ENCODE results near the gene TRMT10B. TPM values are rescaled to one million over a fixed set of nuclear protein-coding genes. Genes with fewer than 3 reads are reported as not detected.

The TRMT10B gene
- total and polyA plus RNA-seq, 2 of the 13 experiments (the other 11 are each of a cell fraction or from before 2014, with no cell fraction given): 3.1 to 3.9 TPM

- FAIRE-seq: peak; percentile 50
- H3K9ac ChIP-seq (ENCODE audit: insufficient read depth, low read depth, low read length): peak within 1 kb of the TSS; percentile 91
- H4K20me1 ChIP-seq (ENCODE audit: insufficient read depth, low read length): peaks cover 3% of the 10 kb centered on the region; the same call in 1 of the 2 replicates
- peak within 1 kb of the TSS; percentile 84 for H3K4me2 ChIP-seq (ENCODE audit: low read depth, low read length)
- 0% methylated on average over 13 of the region's 73 CpGs for WGBS (ENCODE audit: low lambda C conversion rate)
- ATAC-seq: peak; percentile 96
- peaks cover 6 to 34% of the 10 kb centered on the region in 2 experiments; a peak in 4 of 5 replicates for H3K36me3 ChIP-seq (replicated peaks in 1 of 2; ENCODE audit: control insufficient read depth in 1 of 2, insufficient read depth in 2 of 2, low read length in 2 of 2)
- ChIA-PET POLR2A (interaction anchor here (0.6 to 2.0 kb wide), 15 partner anchors 8 to 319 kb away, joined by 3 to 29 read pairs (median 5); partner anchors contain the start of genes DCAF10, POLR1E, TOMM5 and TRMT10B), CTCF (ENCODE audit: low intra/inter-chr PET ratio, low total read pairs) (interaction anchor here (1.3 kb wide), 1 partner anchor 17 kb away, joined by 4 read pairs; the partner anchor contains the start of gene DCAF10)
- peaks cover 40% of the 10 kb centered on the region for H3K4me1 ChIP-seq (ENCODE audit: insufficient read depth, low read length)
- no peaks in the 10 kb centered on the region for H3K9me3 ChIP-seq (ENCODE audit: low read length)
- in situ Hi-C loops (cut with HindIII; ENCODE audit: extremely low pct_ligation_motif_present, low pct_unique_long_range_greater_than_20kb): no loop called here
- no TSS peak for BruUV-seq (replicated peaks)
- peak within 1 kb of the TSS; percentile 81 to 95 (median 95) for H3K4me3 ChIP-seq (replicated peaks in 1 of 3; ENCODE audit: insufficient read depth in 1 of 3, low read depth in 2 of 3, low read length in 3 of 3)
- DNase-seq (ENCODE audit: low spot score): peak; percentile 92
- H3K27ac ChIP-seq (ENCODE audit: extremely low read length, insufficient read depth, low read length): peak within 1 kb of the TSS; percentile 87
- H3K27me3 ChIP-seq (ENCODE audit: control insufficient read depth in 1 of 2, insufficient read depth in 2 of 2, low read length in 2 of 2): no peaks in the 10 kb centered on the region
- no peak within 1 kb of the TSS for H2AFZ ChIP-seq (ENCODE audit: low read length)
- intact Hi-C loops (cut with micrococcal nuclease; ENCODE audit: unreplicated experiment): loop anchor here (1.0 to 10.0 kb wide), 3 partner anchors 15 to 300 kb away; partner anchors contain the start of genes DCAF10, POLR1E and SLC25A51
- H3K79me2 ChIP-seq (ENCODE audit: insufficient read depth, low read length): peaks cover 33% of the 10 kb centered on the region
- TF ChIP-seq YY1 (IDR thresholded peaks at IDR 0.05; ENCODE audit: insufficient read depth, insufficient replicate concordance, low read depth, low read length) (peak; percentile 92), ZNF552 (CRISPR knock-in tag; IDR thresholded peaks at IDR 0.05; ENCODE audit: borderline replicate concordance) (no peak), ZNF713 (CRISPR knock-in tag; IDR thresholded peaks at IDR 0.05) (no peak), MTA1 (CRISPR knock-in tag; IDR thresholded peaks at IDR 0.05; ENCODE audit: borderline replicate concordance) (no peak; the same call in 1 of the 2 replicates), HDAC2 (CRISPR knock-in tag; IDR thresholded peaks at IDR 0.05) (peak; percentile 72), ZSCAN22 (CRISPR knock-in tag; IDR thresholded peaks at IDR 0.05) (no peak), FOXJ3 (CRISPR knock-in tag; IDR thresholded peaks at IDR 0.05; ENCODE audit: borderline replicate concordance) (no peak), ZNF280D (CRISPR knock-in tag; IDR thresholded peaks at IDR 0.05) (no peak), NONO (IDR thresholded peaks at IDR 0.05) (no peak), NONO (CRISPR knock-in tag; conservative IDR thresholded peaks at IDR 0.05) (peak; percentile 76), ZNF749 (CRISPR knock-in tag; IDR thresholded peaks at IDR 0.05; ENCODE audit: borderline replicate concordance) (peak; percentile 87), ARNT2 (CRISPR knock-in tag; IDR thresholded peaks at IDR 0.05; ENCODE audit: low read depth) (peak; percentile 86), ZNF607 (CRISPR knock-in tag; IDR thresholded peaks at IDR 0.05; ENCODE audit: borderline replicate concordance) (no peak; the same call in 1 of the 2 replicates), SMARCE1 (IDR thresholded peaks at IDR 0.05; ENCODE audit: borderline replicate concordance) (no peak), ZNF329 (CRISPR knock-in tag; IDR thresholded peaks at IDR 0.05; ENCODE audit: low read depth) (no peak; the same call in 1 of the 2 replicates), ZNF207 (IDR thresholded peaks at IDR 0.05; ENCODE audit: borderline replicate concordance) (no peak), ZFP41 (CRISPR knock-in tag; IDR thresholded peaks at IDR 0.05; ENCODE audit: borderline replicate concordance) (peak; percentile 43; the same call in 1 of the 2 replicates)
- TF ChIP-seq, protein P1, sequence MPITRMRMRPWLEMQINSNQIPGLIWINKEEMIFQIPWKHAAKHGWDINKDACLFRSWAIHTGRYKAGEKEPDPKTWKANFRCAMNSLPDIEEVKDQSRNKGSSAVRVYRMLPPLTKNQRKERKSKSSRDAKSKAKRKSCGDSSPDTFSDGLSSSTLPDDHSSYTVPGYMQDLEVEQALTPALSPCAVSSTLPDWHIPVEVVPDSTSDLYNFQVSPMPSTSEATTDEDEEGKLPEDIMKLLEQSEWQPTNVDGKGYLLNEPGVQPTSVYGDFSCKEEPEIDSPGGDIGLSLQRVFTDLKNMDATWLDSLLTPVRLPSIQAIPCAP (CRISPR knock-in tag; IDR thresholded peaks at IDR 0.05; ENCODE audit: low read depth): 0 out of 2 replicates have a peak, but pooled peaks have one; percentile 22
Observed at GRCh38 chr9:37784616-37785483, 31.2 kb downstream of the TRMT10B start, which contains the start of gene EXOSC3. Gene EXOSC3, minus strand, starts transcription at chr9:37785064. Its CDS starts 20 bp downstream, at chr9:37785044.
